Activated T-cell treated with anti-CD3 and anti-CD28 coated beads for 24 hours (primary cell): ENCODE results near the gene TRIM71.
"Not testable (repeated sequence)": the region's sequence is repeated elsewhere in the genome, so short reads cannot be mapped to it uniquely, and the experiment has no call there.

Experiments
- DNase-seq: peaks from one replicate; pipeline ENCODE4 v3.0.0-alpha.2; 2020; ENCODE audit warnings: low read depth

The TRIM71 gene

GRCh38 chr3:32817558-32818228 lies at the start of gene TRIM71:
TSS of gene TRIM71 (plus strand) at chr3:32817997. CDS start at chr3:32818081, 84 bp downstream.
- no peak for DNase-seq

- DNase-seq, result no peak
Measured at GRCh38 chr3:32778389-32778788, 39.4 kb upstream of the TRIM71 start.

- DNase-seq, result no peak
Measured at GRCh38 chr3:32780071-32780734, 37.6 kb upstream of the TRIM71 start.

DNA sequence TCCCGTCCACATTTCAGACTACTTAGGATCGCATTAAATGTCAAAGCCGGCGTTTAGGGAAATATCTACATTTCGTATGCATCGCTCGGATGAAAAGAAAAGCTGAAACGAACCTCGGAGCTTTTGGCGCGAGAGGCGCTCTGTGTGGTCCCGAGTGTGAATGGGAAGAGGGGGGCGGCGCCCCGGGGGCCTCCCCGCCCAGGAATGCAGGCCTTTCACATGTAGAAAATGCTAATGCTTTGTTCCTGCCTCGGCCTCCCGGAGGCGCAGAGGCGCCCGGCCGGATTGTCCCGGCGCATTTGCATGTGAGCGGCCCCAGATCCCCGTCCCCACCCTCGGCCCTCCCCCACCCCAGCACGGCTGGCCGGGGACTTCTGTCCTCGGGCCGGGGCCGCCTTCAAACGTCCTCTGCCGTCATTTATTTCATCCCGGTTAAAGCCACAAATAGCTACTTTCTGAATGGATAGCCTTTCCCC lies 37.0 kb upstream of the TRIM71 start:
- no peak for DNase-seq

GRCh38 chr3:32781211-32781968 lies 36.4 kb upstream of the TRIM71 start:
- DNase-seq, result peak; percentile 61

- not testable (repeated sequence) for DNase-seq
Measured at GRCh38 chr3:32781969-32782270, 35.9 kb upstream of the TRIM71 start.

GRCh38 chr3:32782407-32782806 lies 35.4 kb upstream of the TRIM71 start:
- no peak for DNase-seq

DNA sequence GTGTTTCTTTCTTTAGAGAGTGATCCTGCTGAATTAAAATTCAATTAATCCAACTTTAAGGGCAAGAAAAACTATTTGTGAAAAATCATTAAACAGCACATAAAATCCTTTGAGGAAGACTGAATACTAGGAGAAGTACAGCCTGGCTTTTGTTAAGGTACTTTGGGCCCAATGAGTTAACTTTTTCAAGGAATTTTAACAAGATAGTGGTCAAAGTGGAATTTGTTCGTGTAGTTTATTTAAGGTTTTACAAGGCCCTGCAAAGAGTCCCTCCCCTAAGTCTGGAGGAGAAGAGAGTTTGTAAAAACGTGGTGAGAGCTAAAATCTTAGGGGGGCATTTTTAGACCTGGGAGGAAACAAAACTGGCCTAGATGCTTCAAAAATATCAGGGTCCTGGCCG lies 26.0 kb upstream of the TRIM71 start:
- no peak for DNase-seq

DNA sequence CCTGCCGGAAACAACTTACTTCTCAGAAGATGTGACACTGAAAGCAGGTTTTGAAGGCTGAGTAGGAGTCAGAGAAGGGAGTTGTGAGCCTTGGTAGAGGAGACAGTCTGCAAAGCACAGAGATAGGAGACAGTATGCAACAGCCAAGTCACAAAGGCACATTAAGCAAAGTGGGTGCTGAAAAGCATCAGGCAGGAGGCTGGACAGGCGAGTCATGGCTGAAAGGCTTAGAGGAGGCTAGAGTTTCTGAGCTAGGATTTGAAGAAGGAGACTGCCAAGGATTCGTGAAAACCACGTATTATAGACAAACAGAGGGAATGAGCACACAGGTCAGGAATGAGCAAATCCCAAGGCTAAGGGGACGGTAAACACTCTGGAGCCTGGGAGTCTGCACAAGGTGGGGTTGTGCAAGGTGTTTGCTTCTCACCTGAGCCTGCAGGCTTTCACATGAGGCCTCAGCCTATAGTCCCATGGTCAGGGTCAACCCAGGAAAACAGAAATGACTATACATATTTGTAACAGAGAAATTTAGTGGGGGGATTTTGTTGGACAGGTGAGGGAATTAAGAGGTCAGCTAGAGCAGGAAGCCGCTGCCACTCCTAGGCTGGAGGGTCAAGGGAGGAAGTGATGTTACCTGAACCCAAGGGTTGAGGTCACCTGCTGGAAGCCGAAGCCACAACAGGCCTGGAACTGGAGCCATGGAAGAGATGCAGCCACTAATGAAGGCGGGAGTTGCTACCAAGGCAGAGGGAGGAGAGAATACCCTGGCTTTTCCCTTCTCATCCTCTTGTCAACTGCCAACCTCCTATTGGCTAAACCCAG lies 23.1 kb upstream of the TRIM71 start:
- DNase-seq, result no peak

DNA sequence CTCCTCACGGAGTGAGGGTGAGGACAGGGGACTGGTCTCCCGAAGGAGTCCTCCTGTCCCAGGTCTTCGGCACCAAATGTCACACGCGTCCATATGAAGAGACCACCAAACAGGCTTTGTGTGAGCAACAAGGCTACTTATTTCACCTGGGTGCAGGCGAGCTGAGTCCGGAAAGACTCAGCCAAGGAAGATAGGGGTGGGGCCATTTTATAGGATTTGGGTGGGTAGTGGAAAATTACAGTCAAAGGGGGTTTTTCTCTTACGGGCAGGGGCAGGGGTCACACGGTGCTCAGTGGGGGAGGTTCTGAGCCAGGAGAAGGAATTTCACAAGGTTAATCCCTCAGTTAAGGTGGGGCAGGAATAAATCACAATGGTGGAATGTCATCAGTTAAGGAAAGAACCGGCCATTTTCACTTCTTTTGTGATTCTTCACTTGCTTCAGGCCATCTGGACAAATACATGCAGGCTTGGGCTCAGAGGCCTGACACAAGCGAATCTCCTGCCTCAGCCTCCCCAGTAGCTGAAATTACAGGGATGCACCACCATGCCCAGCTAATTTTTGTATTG lies 21.3 kb upstream of the TRIM71 start:
- not testable (repeated sequence) for DNase-seq

DNA sequence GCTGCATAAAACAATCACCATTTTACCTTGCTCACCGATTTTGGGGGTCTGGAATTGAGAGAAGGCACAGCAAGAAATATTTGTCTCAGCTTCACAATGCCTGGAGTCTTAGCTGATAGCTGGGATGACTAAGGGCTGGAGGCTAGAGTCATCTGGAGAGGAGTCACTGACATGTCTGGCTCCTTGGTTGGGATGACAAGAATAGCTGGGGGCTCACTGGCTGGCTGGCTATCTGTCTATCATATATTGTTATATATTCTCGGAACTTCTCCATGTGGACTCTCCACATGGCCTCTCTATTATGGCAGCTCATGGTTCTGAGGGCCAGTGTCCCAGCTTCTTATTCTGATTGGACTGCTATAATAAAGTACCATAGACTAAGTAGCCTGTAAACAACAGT lies 20.0 kb upstream of the TRIM71 start:
- no peak for DNase-seq

DNA sequence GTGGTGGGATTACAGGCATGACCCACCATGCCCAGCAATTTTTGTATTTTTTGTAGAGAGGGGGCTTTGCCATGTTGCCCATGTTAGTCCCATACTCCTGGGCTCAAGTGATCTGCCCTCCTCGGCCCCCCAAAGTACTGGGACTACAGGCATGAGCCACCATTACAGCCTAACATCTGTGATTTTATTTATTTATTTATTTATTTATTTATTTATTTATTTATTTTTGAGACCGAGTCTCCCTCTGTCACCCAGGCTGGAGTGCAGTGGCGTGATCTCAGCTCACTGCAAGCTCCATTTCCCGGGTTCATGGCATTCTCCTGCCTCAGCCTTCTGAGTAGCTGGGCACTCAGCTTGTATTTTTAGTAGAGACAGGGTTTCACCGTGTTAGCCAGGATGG lies 16.4 kb upstream of the TRIM71 start:
- not testable (repeated sequence) for DNase-seq

DNA sequence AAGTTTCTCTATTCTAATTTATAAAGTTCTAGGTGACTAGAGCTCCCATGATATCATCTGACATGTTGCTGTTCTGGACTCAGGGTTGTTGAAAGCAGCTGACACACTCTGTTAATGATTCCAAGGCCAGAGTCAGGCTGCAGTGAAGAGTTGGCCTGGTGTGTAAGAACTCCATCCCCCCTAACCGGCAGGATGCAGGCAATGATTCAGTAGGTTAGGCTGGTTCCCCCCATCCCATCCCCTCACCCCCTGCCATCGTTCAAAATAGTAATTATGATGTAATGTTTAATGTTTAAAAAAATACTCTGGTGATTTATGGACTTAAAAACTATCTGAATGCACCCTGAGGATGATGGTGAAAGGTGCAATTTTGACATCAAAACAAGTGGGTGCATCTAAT lies 4.6 kb upstream of the TRIM71 start:
- DNase-seq, result no peak

DNA sequence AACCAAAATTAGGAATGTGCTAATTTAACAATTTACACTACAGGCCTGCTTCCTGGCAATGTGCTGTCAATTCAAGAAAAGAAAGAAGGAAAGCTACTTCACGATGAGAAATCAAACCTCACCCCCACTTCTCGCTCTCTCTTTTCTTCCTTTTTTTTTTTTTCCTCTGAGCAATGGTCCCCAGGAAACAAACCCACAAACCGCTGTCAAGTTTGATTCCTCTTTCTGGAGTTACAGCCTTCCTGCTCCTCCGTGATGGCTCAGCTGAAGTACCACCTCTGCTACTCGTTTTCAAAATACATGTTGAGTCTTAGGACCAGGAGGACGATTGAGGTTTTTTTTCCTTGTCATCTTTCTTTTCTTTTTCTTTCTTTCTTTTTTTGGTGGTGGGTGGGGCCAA lies 3.4 kb upstream of the TRIM71 start:
- no peak for DNase-seq

GRCh38 chr3:32815841-32816438 lies 1.9 kb upstream of the TRIM71 start:
- DNase-seq, result no peak

DNA sequence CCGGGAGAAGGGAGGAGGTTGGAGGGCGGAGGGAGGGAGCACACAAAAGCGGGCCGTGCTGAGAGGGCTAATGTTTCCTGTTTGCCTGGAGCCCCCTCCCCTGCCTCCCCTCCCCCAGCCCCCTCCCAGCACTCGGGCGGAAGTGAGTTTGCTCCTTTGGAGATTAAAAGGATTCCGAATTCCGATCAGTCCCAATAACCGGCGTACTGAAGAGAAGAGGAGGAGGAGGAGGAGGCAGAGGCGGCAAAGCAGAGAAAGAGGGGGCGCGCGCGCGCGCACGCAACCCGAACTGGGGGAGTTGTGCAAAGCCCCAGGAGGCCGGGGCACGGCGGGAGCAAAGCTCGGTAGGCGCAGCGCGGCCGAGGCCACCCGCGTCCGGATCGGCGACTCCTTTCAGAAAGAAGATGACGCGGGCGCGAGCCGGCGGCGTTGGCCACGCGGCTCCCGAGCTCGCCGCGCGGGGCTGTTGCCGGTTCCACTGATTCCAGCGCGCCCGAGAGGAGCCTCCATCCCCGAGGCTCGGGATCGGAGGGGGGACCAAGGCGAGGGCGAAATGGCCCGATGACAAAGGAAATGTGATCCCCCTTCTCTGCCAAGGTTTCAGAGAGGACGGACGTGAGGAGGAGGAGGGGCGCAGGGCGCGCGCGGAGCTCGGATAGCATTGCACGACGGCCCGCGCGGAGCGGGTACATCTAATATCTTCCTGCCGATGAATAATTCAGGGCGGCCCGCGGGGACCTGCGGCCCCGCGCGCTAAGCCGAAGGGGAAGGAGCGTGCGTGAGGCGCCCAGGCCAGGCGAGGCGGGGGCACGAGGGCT lies 1.1 kb upstream of the TRIM71 start:
- DNase-seq, result no peak

DNA sequence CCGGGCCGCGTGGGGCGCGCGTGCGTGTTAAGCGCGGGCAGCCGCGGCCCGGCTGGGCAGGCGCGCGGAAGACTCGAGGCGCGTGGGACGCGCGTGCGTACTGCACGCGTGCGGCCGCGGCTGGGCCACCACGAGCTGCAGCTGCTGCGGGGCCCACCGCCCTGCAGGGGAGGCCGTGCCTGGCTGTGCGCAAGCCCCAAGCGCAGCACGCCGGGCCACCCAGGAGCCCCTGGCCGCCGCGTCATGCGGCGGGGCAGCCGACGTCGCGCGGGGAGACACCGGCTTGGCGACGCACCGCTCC lies 590 bp upstream of the TRIM71 start:
- DNase-seq, result no peak

GRCh38 chr3:32818229-32818969 lies 602 bp downstream of the TRIM71 start:
- DNase-seq, result no peak

DNA sequence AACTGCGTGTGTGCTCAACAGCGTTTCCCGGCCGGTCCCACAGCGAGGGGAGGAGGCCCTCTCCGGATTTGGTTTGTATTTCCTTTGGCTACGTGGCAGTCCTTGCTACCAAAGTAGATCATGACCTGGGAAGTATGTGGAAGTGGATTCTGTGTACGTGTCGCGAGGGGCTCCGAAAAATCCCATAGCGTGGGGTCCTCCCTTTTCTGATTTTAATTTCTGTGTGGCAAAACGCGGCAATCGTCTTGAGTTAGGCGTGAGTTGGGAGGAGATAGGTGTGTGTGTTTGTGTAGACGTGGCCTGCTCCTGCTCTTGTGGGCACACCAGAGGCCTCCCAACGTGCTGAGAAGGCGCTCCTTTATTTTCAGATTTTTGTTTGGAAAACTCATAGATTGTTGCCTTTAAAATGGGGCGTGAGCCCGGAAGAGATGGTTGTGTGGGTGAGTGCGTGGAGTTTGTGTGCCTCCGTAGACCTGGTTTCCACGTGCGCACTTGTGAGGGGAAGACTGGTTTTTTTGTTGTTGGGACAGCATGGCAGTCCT lies 1.2 kb downstream of the TRIM71 start:
- DNase-seq, result no peak
